GM12872 (cell line): ENCODE data around the gene FA2H.

ENCODE experiments used
- TF ChIP-seq, protein P1 (sequence below): IDR thresholded peaks from 3 replicates; pipeline ENCODE4 v1.5.1; 2011; ENCODE audit warnings: low read depth, mild to moderate bottlenecking, low read length, moderate library complexity; ENCODE audit not compliant: insufficient read depth

The FA2H gene

DNA sequence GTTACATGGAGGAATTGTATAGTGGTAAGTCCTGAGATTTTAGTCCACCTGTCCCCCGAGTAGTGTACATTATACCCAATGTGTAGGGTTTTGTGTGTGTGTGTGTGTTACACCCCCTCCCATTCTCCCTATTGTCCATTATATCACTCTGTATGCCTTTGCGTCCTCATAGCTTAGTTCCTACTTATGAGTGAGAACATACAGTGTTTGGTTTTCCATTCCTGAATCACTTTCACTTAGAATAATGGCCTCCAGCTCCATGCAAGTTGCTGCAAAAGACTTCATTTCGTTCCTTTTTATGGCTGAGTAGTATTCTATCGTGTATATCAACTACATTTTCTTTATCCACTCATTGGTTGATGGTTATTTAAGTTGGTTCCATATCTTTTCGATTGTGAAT is 635 bp upstream of the FA2H start:
- TF ChIP-seq, protein P1, sequence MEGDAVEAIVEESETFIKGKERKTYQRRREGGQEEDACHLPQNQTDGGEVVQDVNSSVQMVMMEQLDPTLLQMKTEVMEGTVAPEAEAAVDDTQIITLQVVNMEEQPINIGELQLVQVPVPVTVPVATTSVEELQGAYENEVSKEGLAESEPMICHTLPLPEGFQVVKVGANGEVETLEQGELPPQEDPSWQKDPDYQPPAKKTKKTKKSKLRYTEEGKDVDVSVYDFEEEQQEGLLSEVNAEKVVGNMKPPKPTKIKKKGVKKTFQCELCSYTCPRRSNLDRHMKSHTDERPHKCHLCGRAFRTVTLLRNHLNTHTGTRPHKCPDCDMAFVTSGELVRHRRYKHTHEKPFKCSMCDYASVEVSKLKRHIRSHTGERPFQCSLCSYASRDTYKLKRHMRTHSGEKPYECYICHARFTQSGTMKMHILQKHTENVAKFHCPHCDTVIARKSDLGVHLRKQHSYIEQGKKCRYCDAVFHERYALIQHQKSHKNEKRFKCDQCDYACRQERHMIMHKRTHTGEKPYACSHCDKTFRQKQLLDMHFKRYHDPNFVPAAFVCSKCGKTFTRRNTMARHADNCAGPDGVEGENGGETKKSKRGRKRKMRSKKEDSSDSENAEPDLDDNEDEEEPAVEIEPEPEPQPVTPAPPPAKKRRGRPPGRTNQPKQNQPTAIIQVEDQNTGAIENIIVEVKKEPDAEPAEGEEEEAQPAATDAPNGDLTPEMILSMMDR: no peak

DNA sequence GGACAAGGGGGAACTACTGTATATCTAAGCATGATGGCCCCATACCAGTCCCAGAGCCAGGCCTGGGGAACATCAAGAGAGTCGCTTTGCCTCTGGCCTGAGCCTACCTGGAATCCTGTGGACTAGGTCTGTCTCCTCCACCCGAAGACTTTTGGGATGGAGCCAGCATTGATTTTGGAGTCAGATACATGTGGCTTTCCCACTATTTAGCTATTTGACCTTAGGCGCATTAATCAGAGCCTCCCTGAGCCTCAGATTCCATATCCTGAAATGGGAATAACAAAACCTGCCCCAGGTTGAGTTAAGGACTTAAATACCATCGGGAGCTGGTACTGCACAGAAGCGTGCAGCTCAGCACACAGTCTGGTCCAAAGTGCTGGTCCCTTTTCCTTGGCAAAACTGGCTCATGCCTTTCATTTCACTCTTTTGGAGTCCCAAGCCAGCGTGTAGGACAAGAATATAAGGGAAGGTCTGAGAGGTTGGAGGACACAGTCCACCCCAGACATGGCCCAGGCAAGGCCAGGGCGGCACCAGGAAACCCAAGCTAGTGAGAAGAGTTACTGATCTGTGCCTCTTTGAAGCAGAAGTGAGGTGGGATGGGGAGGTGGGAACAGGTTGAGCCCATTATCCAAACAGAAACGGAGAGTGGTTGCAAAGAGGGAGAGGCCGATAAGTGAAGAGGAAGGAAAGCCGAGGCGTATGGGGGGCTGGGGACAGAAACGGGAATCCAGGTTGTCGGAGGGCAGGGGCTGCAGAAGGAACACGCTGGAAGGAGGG is 986 bp downstream of the FA2H start:
- TF ChIP-seq, protein P1: no peak

DNA sequence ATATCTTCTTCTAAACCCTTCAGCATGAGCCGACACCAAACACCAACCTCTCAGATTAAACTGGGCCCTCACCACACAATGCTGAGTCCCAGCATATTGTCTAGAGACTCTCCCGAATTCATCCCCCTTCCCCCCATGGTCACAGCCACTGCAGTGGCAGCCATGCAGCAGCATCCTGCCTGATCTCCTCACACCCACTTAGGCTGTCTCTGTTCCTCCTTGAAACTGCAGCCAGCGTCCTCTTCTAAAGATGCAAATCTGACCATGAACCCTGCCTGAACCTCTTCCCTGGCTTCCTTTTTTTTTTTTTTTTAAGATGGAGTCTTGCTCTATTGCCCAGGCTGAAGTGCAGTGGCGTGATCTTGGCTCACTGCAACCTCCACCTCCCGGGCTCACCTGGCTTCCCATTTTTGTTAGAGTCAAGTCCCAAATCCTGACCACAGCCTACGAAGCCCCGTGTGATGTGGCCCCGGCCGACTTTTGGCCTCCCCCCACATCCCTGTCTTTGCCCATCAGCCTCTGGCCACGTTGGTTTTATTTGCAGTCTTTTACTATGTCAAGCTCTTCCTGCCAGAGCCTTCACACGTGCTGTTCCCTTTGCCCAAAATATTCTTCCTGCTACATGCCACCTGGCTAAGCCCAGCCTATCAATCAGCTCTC is 2.8 kb downstream of the FA2H start:
- TF ChIP-seq, protein P1: no peak

GRCh38 chr16:74770831-74771526 is 3.6 kb downstream of the FA2H start:
- TF ChIP-seq, protein P1: no peak

- TF ChIP-seq, protein P1: no peak
Observed at GRCh38 chr16:74769586-74770190, 4.9 kb downstream of the FA2H start.

DNA sequence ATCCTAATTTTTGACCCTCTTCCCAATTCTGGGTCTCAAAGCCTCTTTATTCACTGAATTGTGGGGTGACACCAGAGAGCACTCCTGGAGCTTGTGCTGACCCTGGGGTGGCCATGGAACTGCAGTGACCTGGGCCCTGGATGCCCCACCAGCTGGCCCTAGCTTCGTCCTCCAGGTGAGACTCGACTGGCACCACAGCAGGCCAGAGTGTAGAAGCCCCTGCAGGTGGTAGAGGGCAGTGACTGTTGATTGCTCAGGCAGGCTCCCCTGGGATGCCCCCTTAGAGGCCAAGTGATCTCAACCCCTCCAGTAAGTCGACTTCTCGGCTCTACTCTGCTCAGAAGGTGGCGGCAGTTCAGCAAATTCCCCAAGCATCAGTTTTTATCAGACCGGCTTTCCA is 6.4 kb downstream of the FA2H start:
- TF ChIP-seq, protein P1: no peak

DNA sequence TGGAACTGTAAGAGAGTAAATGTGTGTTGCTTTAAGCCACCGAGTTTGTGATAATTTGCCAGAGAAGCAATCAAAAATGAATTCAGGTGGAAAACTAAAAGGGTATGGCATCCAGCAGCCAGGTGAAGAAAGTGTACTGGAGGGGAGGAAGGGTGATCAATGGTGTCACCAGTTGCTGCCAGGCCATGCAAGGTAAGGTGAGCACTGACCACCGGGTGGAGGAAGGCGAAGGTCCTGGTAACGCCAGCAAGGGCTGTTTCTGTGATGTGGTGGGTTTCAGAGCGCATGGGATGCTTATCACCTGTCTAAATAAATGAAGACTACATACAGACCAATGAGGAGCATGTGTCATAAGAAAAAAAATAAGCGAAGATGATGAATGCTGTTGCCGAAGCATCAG is 6.9 kb downstream of the FA2H start:
- TF ChIP-seq, protein P1: no peak
